Loucy (cell line): Measurements from ENCODE around the gene GGT5.

ENCODE experiments used
- H2AFZ ChIP-seq: fragments of 200-600 bp; sonication (generic); 2 replicates; pipeline ENCODE4 v1.6.0; 2016; ENCODE audit warnings: antibody characterized with exemption, mild to moderate bottlenecking, low read length, moderate library complexity
- H3F3A ChIP-seq: fragments of 200-600 bp; 2 replicates; pipeline ENCODE4 v1.6.0; 2016; ENCODE audit warnings: antibody characterized with exemption, low read depth, mild to moderate bottlenecking
- H3K27me3 ChIP-seq: fragments of 200-600 bp; sonication (generic); 2 replicates; pipeline ENCODE4 v1.6.1; 2014; ENCODE audit warnings: low read length, mild to moderate bottlenecking; ENCODE audit not compliant: insufficient read depth, poor library complexity, severe bottlenecking
- H3K36me3 ChIP-seq: fragments of 200-600 bp; sonication (generic); 2 replicates; pipeline ENCODE4 v1.6.1; 2016; ENCODE audit warnings: low read length; ENCODE audit not compliant: insufficient read depth
- H3K4me1 ChIP-seq: fragments of 200-600 bp; sonication (generic); 2 replicates; pipeline ENCODE4 v1.5.1; 2014; ENCODE audit warnings: low read length, mild to moderate bottlenecking; ENCODE audit not compliant: insufficient read depth, poor library complexity, severe bottlenecking
- H3K4me2 ChIP-seq: fragments of 200-600 bp; sonication (generic); 2 replicates; pipeline ENCODE4 v1.6.0; 2014; ENCODE audit warnings: antibody characterized with exemption, low read length, low read depth, mild to moderate bottlenecking; ENCODE audit not compliant: poor library complexity, severe bottlenecking
- H3K4me3 ChIP-seq: fragments of 200-600 bp; sonication (generic); 2 replicates; pipeline ENCODE4 v1.5.1; 2014; ENCODE audit warnings: low read length, mild to moderate bottlenecking, mixed read lengths; ENCODE audit not compliant: poor library complexity, severe bottlenecking
- H3K79me2 ChIP-seq: fragments of 200-600 bp; sonication (generic); 2 replicates; pipeline ENCODE4 v1.6.1; 2014; ENCODE audit warnings: low read length; ENCODE audit not compliant: insufficient read depth
- H3K9ac ChIP-seq: fragments of 200-600 bp; sonication (generic); 2 replicates; pipeline ENCODE4 v1.6.0; 2014; ENCODE audit warnings: mild to moderate bottlenecking, low read depth, low read length, moderate library complexity; ENCODE audit not compliant: poor library complexity, severe bottlenecking
- H3K9me2 ChIP-seq: fragments of 200-600 bp; sonication (generic); replicated peaks from 2 replicates; pipeline ENCODE4 v1.6.1; 2016; ENCODE audit warnings: low read depth, low read length, mixed read lengths
- H3K9me3 ChIP-seq: fragments of 200-600 bp; sonication (generic); 2 replicates; pipeline ENCODE4 v1.6.1; 2014; ENCODE audit warnings: mild to moderate bottlenecking, antibody characterized with exemption, low read length, low read depth; ENCODE audit not compliant: insufficient read depth
- H4K20me1 ChIP-seq: fragments of 200-600 bp; sonication (generic); 2 replicates; pipeline ENCODE4 v1.6.0; 2014; ENCODE audit warnings: antibody characterized with exemption, low read length, mild to moderate bottlenecking; ENCODE audit not compliant: insufficient read depth, poor library complexity, severe bottlenecking
- EZH2phosphoT487 ChIP-seq: fragments of 200-600 bp; IDR thresholded peaks from 2 replicates; pipeline ENCODE4 v1.6.1; 2018; ENCODE audit warnings: antibody characterized with exemption, mild to moderate bottlenecking, moderate library complexity, borderline replicate concordance
- TF ChIP-seq, protein P1 (sequence below): fragments of 200-600 bp; sonication (generic); conservative IDR thresholded peaks from 2 replicates; pipeline ENCODE4 v1.5.1; 2014; ENCODE audit warnings: mild to moderate bottlenecking, antibody characterized with exemption, low read length

The GGT5 gene

DNA sequence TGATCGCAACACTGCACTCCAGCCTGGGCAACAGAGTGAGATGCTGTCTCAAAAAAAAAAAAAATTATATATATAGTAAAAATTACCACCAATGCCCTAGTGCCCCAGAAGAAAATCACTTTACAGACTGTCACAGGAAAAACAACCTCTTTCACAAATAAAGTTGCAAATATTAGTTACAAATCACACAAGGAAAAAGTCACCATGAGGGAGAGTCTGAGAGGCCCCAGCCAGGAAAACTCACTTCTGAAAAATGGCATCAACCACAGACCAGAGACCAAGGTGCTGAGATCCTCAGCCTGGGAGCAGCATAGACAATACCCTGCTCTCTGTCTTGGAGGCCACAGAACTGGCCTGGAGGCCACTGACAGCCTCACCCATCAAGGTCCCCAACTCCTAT is 20.4 kb downstream of the GGT5 start:
- H3F3A ChIP-seq: no peaks in the 10 kb centered on the region
- TF ChIP-seq EZH2phosphoT487: no peak
- TF ChIP-seq, protein P1, sequence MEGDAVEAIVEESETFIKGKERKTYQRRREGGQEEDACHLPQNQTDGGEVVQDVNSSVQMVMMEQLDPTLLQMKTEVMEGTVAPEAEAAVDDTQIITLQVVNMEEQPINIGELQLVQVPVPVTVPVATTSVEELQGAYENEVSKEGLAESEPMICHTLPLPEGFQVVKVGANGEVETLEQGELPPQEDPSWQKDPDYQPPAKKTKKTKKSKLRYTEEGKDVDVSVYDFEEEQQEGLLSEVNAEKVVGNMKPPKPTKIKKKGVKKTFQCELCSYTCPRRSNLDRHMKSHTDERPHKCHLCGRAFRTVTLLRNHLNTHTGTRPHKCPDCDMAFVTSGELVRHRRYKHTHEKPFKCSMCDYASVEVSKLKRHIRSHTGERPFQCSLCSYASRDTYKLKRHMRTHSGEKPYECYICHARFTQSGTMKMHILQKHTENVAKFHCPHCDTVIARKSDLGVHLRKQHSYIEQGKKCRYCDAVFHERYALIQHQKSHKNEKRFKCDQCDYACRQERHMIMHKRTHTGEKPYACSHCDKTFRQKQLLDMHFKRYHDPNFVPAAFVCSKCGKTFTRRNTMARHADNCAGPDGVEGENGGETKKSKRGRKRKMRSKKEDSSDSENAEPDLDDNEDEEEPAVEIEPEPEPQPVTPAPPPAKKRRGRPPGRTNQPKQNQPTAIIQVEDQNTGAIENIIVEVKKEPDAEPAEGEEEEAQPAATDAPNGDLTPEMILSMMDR: no peak
- no peaks in the 10 kb centered on the region for H3K27me3 ChIP-seq
- H3K79me2 ChIP-seq: no peaks in the 10 kb centered on the region
- H3K9me3 ChIP-seq: no peaks in the 10 kb centered on the region
- H3K4me1 ChIP-seq: no peaks in the 10 kb centered on the region
- no peak overlapping the region for H3K4me2 ChIP-seq
- no peaks in the 10 kb centered on the region for H4K20me1 ChIP-seq
- H3K4me3 ChIP-seq: no peak overlapping the region
- no peaks in the 10 kb centered on the region for H3K36me3 ChIP-seq
- no peak overlapping the region for H2AFZ ChIP-seq
- H3K9ac ChIP-seq: no peak overlapping the region
- H3K9me2 ChIP-seq: no peaks in the 10 kb centered on the region

DNA sequence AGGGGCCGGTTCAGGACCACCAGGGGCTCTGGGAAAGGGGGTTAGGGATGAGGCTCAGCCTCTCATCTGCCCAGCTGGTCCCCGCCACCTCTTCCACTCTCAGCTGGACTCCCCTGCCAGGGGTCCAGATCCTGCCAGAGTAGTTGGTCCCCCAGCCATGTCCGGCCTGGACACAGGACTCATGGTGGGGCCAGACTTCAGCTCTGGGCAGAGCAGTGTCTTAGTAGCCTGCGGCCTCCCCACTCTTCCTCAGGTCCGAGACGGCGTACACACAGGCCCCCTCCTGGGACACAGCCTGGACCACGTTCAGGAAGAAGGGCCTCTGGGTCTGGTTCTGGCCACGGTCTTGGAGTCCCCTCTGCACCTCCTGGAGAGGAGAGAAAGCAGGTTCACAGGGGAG is 25.1 kb downstream of the GGT5 start:
- TF ChIP-seq EZH2phosphoT487: no peak
- TF ChIP-seq, protein P1: no peak
- no peak overlapping the region for H3K4me3 ChIP-seq

DNA sequence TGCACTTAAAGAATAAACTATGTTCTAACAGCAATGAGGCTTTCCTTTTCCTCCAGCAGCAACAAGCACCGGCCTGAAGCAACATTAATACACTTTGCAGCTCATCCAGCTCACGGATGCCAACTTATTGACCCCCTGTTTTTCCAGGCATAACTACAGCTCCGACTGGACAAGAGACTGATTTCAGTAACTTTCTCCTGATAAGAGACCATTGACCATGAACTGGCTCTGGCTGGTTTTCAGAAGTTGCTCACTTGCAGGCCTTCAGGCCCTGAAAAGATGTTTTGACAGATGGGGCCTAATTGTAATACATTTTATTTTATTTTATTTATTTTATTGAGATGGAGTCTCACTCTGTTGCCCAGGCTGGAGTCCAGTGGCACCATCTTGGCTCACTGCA is 27.5 kb downstream of the GGT5 start:
- Histone ChIP-seq H3K4me3 (no peak overlapping the region), H3K27me3 (no peaks in the 10 kb centered on the region), H3K4me1 (no peaks in the 10 kb centered on the region), H3K79me2 (no peaks in the 10 kb centered on the region), H3K4me2 (no peak overlapping the region), H3K9me3 (no peaks in the 10 kb centered on the region), H3K9me2 (no peaks in the 10 kb centered on the region), H2AFZ (no peak overlapping the region), H3F3A (no peaks in the 10 kb centered on the region), H3K36me3 (no peaks in the 10 kb centered on the region), H4K20me1 (no peaks in the 10 kb centered on the region), H3K9ac (no peak overlapping the region)
- TF ChIP-seq, protein P1: no peak
- TF ChIP-seq EZH2phosphoT487: no peak

More for the DNA sequence above, 25.1 kb downstream of the GGT5 start:
- H3F3A ChIP-seq: no peaks in the 10 kb centered on the region
- no peak overlapping the region for H2AFZ ChIP-seq
- H3K9ac ChIP-seq: no peak overlapping the region
- H3K9me3 ChIP-seq: no peaks in the 10 kb centered on the region
- no peaks in the 10 kb centered on the region for H3K9me2 ChIP-seq
- H3K4me1 ChIP-seq: no peaks in the 10 kb centered on the region
- H4K20me1 ChIP-seq: no peaks in the 10 kb centered on the region
- H3K79me2 ChIP-seq: no peaks in the 10 kb centered on the region
- no peaks in the 10 kb centered on the region for H3K27me3 ChIP-seq
- H3K4me2 ChIP-seq: no peak overlapping the region
- H3K36me3 ChIP-seq: no peaks in the 10 kb centered on the region
